ENCODE measurements around the gene MAPK4. TPM values are rescaled to one million over a fixed set of nuclear protein-coding genes. Genes with fewer than 3 reads are reported as not detected.

Gene MAPK4
- total RNA-seq, 2 donors from 2014 or later, result 2.0 to 3.8 TPM

DNA sequence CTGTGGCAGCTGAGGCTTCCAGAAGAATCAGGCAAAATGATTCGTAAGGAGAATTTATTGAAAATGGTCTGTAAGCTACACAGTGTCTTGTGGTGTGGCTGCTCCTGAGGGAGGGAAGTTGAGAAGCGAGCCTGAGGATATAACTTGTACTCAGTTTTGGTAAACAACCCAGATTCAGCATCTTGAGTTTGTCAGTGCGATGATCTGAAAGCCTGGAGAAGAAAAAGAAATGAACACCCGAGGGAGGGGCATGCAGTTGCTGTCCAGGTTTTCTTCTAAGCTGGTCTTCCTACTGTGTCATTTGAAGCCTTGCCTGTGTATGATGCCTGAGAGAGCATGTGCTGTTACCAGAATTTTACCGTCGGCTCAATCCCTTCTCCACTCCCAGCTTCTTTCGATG is 87.3 kb downstream of the MAPK4 start:
- no peak overlapping the region for H3K9ac ChIP-seq (ENCODE audit: extremely low read depth, low read length, poor library complexity, severe bottlenecking)
- H3K4me1 ChIP-seq (ENCODE audit: control insufficient read depth, insufficient read depth, low read length), result no peaks in the 10 kb centered on the region
- Mint-ChIP-seq H3K9me3 (no peaks in the 10 kb centered on the region), H3K36me3 (ENCODE audit: low read depth) (no peaks in the 10 kb centered on the region), H3K4me1 (peaks cover 5% of the 10 kb centered on the region), H3K27me3 (ENCODE audit: insufficient read depth) (no peaks in the 10 kb centered on the region), H3K27ac (no peak overlapping the region), H3K4me3 (no peak overlapping the region)
- no peak for DNase-seq
- H3K9me3 ChIP-seq (ENCODE audit: control insufficient read depth, low read length), result no peaks in the 10 kb centered on the region
- no peaks in the 10 kb centered on the region for H3K36me3 ChIP-seq (ENCODE audit: control insufficient read depth, insufficient read depth, low read length)
- TF ChIP-seq, protein P1, sequence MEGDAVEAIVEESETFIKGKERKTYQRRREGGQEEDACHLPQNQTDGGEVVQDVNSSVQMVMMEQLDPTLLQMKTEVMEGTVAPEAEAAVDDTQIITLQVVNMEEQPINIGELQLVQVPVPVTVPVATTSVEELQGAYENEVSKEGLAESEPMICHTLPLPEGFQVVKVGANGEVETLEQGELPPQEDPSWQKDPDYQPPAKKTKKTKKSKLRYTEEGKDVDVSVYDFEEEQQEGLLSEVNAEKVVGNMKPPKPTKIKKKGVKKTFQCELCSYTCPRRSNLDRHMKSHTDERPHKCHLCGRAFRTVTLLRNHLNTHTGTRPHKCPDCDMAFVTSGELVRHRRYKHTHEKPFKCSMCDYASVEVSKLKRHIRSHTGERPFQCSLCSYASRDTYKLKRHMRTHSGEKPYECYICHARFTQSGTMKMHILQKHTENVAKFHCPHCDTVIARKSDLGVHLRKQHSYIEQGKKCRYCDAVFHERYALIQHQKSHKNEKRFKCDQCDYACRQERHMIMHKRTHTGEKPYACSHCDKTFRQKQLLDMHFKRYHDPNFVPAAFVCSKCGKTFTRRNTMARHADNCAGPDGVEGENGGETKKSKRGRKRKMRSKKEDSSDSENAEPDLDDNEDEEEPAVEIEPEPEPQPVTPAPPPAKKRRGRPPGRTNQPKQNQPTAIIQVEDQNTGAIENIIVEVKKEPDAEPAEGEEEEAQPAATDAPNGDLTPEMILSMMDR (conservative IDR thresholded peaks at IDR 0.05), result no peak
- H3K27ac ChIP-seq (ENCODE audit: low read depth, low read length), result no peak overlapping the region
- H3K4me3 ChIP-seq (ENCODE audit: low read length), result no peak overlapping the region
- WGBS, 2 experiments (ENCODE audit: insufficient coverage in 1 of 2, insufficient read length in 1 of 2), result 89 to 96% methylated on average over 4 to 7 of the region's 7 CpGs
- H3K27me3 ChIP-seq (ENCODE audit: control insufficient read depth, insufficient read depth, low read length, poor library complexity, severe bottlenecking), result no peaks in the 10 kb centered on the region

DNA sequence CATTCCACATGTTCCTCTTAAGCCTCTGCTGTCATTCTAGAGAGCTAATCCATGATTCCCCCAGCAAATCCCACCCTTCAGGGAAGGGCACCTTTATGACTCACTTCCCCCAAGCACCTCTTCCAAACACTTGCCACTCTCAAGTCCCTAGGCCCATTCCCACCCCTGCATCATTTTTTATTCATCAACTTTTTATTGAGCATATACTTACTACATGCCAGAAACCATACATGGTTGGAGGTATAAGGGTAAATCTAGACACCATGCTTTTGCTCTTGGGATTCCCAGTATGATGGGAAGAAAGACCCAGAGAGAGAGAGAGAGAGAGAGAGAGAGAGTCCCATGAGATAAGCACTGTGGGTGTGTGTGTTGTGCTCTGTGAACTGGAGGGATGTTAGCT is 87.9 kb downstream of the MAPK4 start:
- Mint-ChIP-seq H3K4me1 (peaks cover 5% of the 10 kb centered on the region), H3K27ac (no peak overlapping the region), H3K4me3 (no peak overlapping the region), H3K27me3 (ENCODE audit: insufficient read depth) (no peaks in the 10 kb centered on the region), H3K36me3 (ENCODE audit: low read depth) (no peaks in the 10 kb centered on the region), H3K9me3 (no peaks in the 10 kb centered on the region)
- TF ChIP-seq, protein P1 (conservative IDR thresholded peaks at IDR 0.05), result no peak
- Histone ChIP-seq H3K9me3 (ENCODE audit: control insufficient read depth, low read length) (no peaks in the 10 kb centered on the region), H3K27ac (ENCODE audit: low read depth, low read length) (no peak overlapping the region), H3K9ac (ENCODE audit: extremely low read depth, low read length, poor library complexity, severe bottlenecking) (no peak overlapping the region), H3K4me1 (ENCODE audit: control insufficient read depth, insufficient read depth, low read length) (no peaks in the 10 kb centered on the region), H3K4me3 (ENCODE audit: low read length) (no peak overlapping the region), H3K27me3 (ENCODE audit: control insufficient read depth, insufficient read depth, low read length, poor library complexity, severe bottlenecking) (no peaks in the 10 kb centered on the region), H3K36me3 (ENCODE audit: control insufficient read depth, insufficient read depth, low read length) (no peaks in the 10 kb centered on the region)
- DNase-seq, result no peak

DNA sequence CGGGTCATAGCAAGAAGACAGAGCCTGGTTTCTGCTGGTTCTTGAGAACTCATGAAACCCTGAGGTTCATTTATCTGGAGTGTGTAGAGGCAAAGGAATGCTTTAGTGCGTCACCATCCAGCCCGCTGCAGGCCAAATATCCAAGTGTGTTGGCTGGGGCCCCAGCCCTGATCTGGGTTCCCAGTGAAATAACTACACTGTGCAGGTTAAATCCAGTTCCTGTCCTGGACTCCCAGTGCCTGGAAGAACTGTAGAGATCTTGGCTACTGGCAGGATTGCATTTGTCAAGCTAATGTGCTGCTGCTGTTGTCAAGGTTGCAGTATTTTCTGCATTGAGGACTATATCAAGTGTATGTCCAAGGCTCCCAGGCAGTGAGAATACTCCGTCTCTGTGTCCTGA is 89.9 kb downstream of the MAPK4 start:
- Histone ChIP-seq H3K27me3 (ENCODE audit: control insufficient read depth, insufficient read depth, low read length, poor library complexity, severe bottlenecking) (no peaks in the 10 kb centered on the region), H3K4me3 (ENCODE audit: low read length) (no peak overlapping the region), H3K27ac (ENCODE audit: low read depth, low read length) (no peak overlapping the region), H3K9me3 (ENCODE audit: control insufficient read depth, low read length) (no peaks in the 10 kb centered on the region), H3K4me1 (ENCODE audit: control insufficient read depth, insufficient read depth, low read length) (no peaks in the 10 kb centered on the region), H3K36me3 (ENCODE audit: control insufficient read depth, insufficient read depth, low read length) (no peaks in the 10 kb centered on the region), H3K9ac (ENCODE audit: extremely low read depth, low read length, poor library complexity, severe bottlenecking) (no peak overlapping the region)
- no peak overlapping the region for H3K4me3 Mint-ChIP-seq
- H3K9me3 Mint-ChIP-seq, result no peaks in the 10 kb centered on the region
- WGBS, 2 experiments (ENCODE audit: insufficient coverage in 1 of 2, insufficient read length in 1 of 2), result 91 to 100% methylated on average over 4 of the region's 4 CpGs
- DNase-seq, result no peak
- no peaks in the 10 kb centered on the region for H3K27me3 Mint-ChIP-seq (ENCODE audit: insufficient read depth)
- H3K36me3 Mint-ChIP-seq (ENCODE audit: low read depth), result no peaks in the 10 kb centered on the region
- H3K27ac Mint-ChIP-seq, result no peak overlapping the region
- no peaks in the 10 kb centered on the region for H3K4me1 Mint-ChIP-seq
- TF ChIP-seq, protein P1 (conservative IDR thresholded peaks at IDR 0.05), result no peak

Measured in endodermal cell (in vitro differentiated cells).